Kidney (tissue), 14 donors: ENCODE data around the gene RASGEF1C. TPM values are rescaled to one million over a fixed set of nuclear protein-coding genes. Genes with fewer than 3 reads are reported as not detected.
A peak's percentile ranks its signal among the peaks of the same experiment; 100 is the strongest.

ENCODE experiments used
- DNase-seq, 5 donors: peaks; one replicate each; pipeline ENCODE4 v3.0.0-alpha.2; 2013 to 2020
- FAIRE-seq: peaks from 2 replicates; lab custom pipeline; 2012; peaks lifted over from hg19 to GRCh38; lab: Jason Lieb, UNC
- H3K27ac ChIP-seq, 2 donors: one replicate each; pipeline ENCODE4 v1.7.0; 2013; ENCODE audit warnings: low read depth in 2 of 2, low read length in 2 of 2, inconsistent platforms in 1 of 2
- H3K27me3 ChIP-seq: one replicate; pipeline ENCODE4 v1.7.1; 2013; ENCODE audit warnings: low read length, inconsistent platforms; ENCODE audit not compliant: control insufficient read depth, insufficient read depth
- H3K36me3 ChIP-seq, 3 donors: one replicate each; pipeline versions ENCODE4 v1.7.0 to v1.7.1; 2013; ENCODE audit warnings: low read length in 3 of 3, control low read depth in 1 of 3, inconsistent platforms in 1 of 3; ENCODE audit not compliant: insufficient read depth in 3 of 3, control insufficient read depth in 2 of 3
- H3K4me1 ChIP-seq, 3 donors: one replicate each; pipeline versions ENCODE4 v1.7.0 to v1.7.1; 2013; ENCODE audit warnings: low read length in 3 of 3, inconsistent platforms in 1 of 3, low read depth in 1 of 3; ENCODE audit not compliant: control insufficient read depth in 2 of 3, insufficient read depth in 2 of 3
- H3K4me3 ChIP-seq, 3 donors: one replicate each; pipeline versions ENCODE4 v1.7.0 to v1.8.1; 2013; ENCODE audit warnings: low read length in 3 of 3, control low read depth in 1 of 3, inconsistent platforms in 1 of 3
- H3K9ac ChIP-seq, 3 donors: one replicate each; pipeline versions ENCODE4 v1.7.0 to v1.7.1; 2013; ENCODE audit warnings: low read length in 3 of 3, control low read depth in 1 of 3, inconsistent platforms in 1 of 3
- H3K9me3 ChIP-seq, 3 donors: one replicate each; pipeline versions ENCODE4 v1.7.0 to v1.7.1; 2013; ENCODE audit warnings: low read length in 3 of 3, control low read depth in 1 of 3, inconsistent platforms in 1 of 3; ENCODE audit not compliant: control insufficient read depth in 2 of 3, insufficient read depth in 1 of 3
- intact Hi-C: fragments of 100-400 bp; cut with DNase I; formaldehyde crosslinking; loops from one replicate; pipeline ENCODE4 v1.11.1; 2022
- polyA plus RNA-seq: library from polyadenylated mRNA; stranded (reverse); fragments of 350-450 nt; fragmentation: Illumina TruSeq; extraction: RNeasy Lipid Tissue Mini Kit (QIAGEN cat#74804); gene quantifications from one replicate; pipeline ENCODE4 v1.2.3, GENCODE V29; 2014; ENCODE audit warnings: low read depth, low replicate concordance; ENCODE audit not compliant: insufficient read depth
- total RNA-seq: library from RNA; stranded (reverse); fragmentation: NEBNext Ultra II Directional; extraction: Animal tissue kit (Norgen Biotek cat#: 25700); gene quantifications from one replicate; pipeline ENCODE4 v1.2.1, GENCODE V29; 2021
- TF ChIP-seq, protein P1 (sequence below): IDR thresholded peaks from 3 replicates; pipeline ENCODE4 v1.5.1; 2012; ENCODE audit warnings: mild to moderate bottlenecking, moderate library complexity, borderline replicate concordance; ENCODE audit not compliant: insufficient read depth; ENCODE audit errors: extremely low read depth
- donor health status: control.
- donor health status: control.
- donor health status: control.
- donor health status: control.
- donor health status: control.
- donor health status: DM: yes; HTN: yes; CAD: no.
- donor health status: Normal renal cell carcinoma (clear cell type).

RASGEF1C gene
- total and polyA plus RNA-seq, 2 donors from 2014 or later: 0.15 to 0.16 TPM

DNA sequence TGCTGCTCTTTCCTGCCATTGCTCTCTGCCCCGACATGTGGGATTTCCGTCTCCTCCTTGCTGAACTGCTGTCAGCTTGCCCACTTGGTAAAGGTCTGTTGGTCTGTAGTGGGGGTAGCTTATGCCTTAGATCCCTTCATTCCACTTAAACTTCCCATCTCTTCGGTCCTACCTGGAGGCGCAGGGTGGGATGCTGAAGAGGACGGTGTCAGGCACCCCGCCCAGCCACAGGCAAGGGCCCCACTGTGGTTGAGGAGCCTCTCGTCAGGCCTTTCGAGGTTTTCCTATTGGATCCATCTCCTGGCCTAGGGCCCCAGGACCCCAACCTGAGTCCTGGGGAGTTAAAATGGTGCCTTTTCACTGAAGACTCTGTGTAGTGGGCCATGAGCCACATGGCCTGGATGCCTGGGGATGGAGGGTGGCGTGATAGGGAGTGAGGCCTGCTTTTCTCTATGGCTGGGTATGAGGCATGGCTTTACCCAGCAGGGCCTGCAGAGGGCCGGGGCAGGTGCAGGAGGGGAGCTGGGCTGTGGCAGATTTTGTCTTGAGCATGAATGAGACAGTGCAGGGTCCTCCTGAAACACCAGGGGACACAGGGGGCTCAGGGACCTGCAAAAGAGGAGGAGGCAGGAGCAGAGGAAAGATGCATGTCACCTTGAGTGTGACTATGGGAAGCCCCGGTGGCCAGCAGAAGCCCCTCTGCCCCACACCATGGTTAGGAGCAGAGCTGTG lies 111.7 kb downstream of the RASGEF1C start:
- no peaks in the 10 kb centered on the region for H3K4me1 ChIP-seq
- TF ChIP-seq, protein P1, sequence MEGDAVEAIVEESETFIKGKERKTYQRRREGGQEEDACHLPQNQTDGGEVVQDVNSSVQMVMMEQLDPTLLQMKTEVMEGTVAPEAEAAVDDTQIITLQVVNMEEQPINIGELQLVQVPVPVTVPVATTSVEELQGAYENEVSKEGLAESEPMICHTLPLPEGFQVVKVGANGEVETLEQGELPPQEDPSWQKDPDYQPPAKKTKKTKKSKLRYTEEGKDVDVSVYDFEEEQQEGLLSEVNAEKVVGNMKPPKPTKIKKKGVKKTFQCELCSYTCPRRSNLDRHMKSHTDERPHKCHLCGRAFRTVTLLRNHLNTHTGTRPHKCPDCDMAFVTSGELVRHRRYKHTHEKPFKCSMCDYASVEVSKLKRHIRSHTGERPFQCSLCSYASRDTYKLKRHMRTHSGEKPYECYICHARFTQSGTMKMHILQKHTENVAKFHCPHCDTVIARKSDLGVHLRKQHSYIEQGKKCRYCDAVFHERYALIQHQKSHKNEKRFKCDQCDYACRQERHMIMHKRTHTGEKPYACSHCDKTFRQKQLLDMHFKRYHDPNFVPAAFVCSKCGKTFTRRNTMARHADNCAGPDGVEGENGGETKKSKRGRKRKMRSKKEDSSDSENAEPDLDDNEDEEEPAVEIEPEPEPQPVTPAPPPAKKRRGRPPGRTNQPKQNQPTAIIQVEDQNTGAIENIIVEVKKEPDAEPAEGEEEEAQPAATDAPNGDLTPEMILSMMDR: no peak
- H3K27me3 ChIP-seq: no peaks in the 10 kb centered on the region
- intact Hi-C loops: no loop called here
- no peak overlapping the region for H3K27ac ChIP-seq
- H3K9ac ChIP-seq: no peak overlapping the region
- no peaks in the 10 kb centered on the region for H3K36me3 ChIP-seq
- no peaks in the 10 kb centered on the region for H3K9me3 ChIP-seq
- DNase-seq (peak in 2 of 5 donors; percentile 23 to 41), FAIRE-seq (no peak)
- no peak overlapping the region for H3K4me3 ChIP-seq

DNA sequence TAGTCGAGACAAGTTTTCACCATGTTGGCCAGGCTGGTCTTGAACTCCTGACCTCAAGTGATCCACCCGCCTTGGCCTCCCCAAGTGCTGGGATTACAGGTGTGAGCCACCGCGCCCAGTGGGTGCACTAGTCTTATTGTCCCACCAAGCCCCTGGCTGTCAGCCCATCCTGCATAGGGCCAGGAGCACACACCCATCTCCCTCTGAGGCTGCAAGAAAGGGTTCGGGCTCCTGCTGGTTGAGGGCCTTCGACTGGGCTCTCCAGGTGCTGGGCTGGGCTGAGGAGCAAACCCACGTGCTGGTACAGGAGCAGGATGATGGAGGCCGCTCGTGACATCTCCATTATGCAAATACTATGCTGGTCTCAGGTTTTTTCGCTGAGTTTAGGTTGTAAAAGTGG lies 112.4 kb downstream of the RASGEF1C start:
- Histone ChIP-seq H3K9me3 (no peaks in the 10 kb centered on the region), H3K36me3 (no peaks in the 10 kb centered on the region), H3K27me3 (no peaks in the 10 kb centered on the region), H3K4me1 (no peaks in the 10 kb centered on the region), H3K9ac (no peak overlapping the region), H3K4me3 (no peak overlapping the region), H3K27ac (no peak overlapping the region)
- no peak for FAIRE-seq
- TF ChIP-seq, protein P1: no peak
- DNase-seq: peak in 1 of 5 donors; percentile 23
- intact Hi-C loops: no loop called here

DNA sequence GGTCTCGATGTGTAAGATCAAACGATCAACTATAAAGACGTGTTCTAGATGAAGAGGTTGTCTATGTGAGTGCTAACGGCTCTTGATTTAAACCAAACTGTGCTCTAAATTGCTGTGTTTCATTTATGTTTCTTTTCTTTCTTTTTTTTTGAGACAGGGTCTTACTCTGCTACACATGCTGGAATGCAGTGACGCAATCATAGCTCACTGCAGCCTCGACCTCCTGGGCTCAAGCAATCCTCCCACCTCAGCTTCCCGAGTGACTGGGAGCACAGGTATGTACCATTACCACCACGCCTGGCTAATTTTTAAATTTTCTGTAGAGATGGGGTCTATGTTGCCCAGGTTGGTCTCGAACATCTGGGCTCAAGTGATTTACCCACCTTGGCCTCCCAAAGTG lies 113.5 kb downstream of the RASGEF1C start:
- FAIRE-seq: no peak
- H3K4me3 ChIP-seq: no peak overlapping the region
- no peak overlapping the region for H3K27ac ChIP-seq
- intact Hi-C loops: no loop called here
- TF ChIP-seq, protein P1: no peak
- H3K9me3 ChIP-seq: no peaks in the 10 kb centered on the region
- peak in 1 of 5 donors; percentile 24 for DNase-seq
- H3K9ac ChIP-seq: no peak overlapping the region
- no peaks in the 10 kb centered on the region for H3K27me3 ChIP-seq
- no peaks in the 10 kb centered on the region for H3K36me3 ChIP-seq
- H3K4me1 ChIP-seq: peaks cover 0 to 6% (median 3%) of the 10 kb centered on the region in 3 donors
